ENCODE data around the gene ST6GAL1.

Gene ST6GAL1

GRCh38 chr3:187061748-187062147 is 131.4 kb downstream of the ST6GAL1 start:
- DNase-seq, result no peak

- DNase-seq, result no peak
These were observed 132.3 kb downstream of the ST6GAL1 start for GRCh38 chr3:187062526-187063177.

- DNase-seq, result no peak
These were observed 133.2 kb downstream of the ST6GAL1 start for GRCh38 chr3:187063286-187064121.

GRCh38 chr3:187064210-187065115 is 134.1 kb downstream of the ST6GAL1 start:
- no peak for DNase-seq

GRCh38 chr3:187066228-187066995 is 136.1 kb downstream of the ST6GAL1 start:
- DNase-seq, result no peak

- DNase-seq, result no peak
These were observed 138.5 kb downstream of the ST6GAL1 start for GRCh38 chr3:187068787-187069186.

GRCh38 chr3:187069857-187070516 is 139.7 kb downstream of the ST6GAL1 start:
- DNase-seq, result no peak

GRCh38 chr3:187072102-187072501 is 141.8 kb downstream of the ST6GAL1 start:
- DNase-seq, result no peak

GRCh38 chr3:187072511-187072910 is 142.2 kb downstream of the ST6GAL1 start:
- DNase-seq, result no peak

GRCh38 chr3:187073581-187074098 is 143.3 kb downstream of the ST6GAL1 start:
- DNase-seq, result no peak

- no peak for DNase-seq
These were observed 144.5 kb downstream of the ST6GAL1 start for GRCh38 chr3:187074846-187075245.

- no peak for DNase-seq
These were observed 146.0 kb downstream of the ST6GAL1 start for GRCh38 chr3:187076297-187076696.

- DNase-seq, result no peak
These were observed 146.8 kb downstream of the ST6GAL1 start for GRCh38 chr3:187077085-187077484.

- no peak for DNase-seq
These were observed 147.2 kb downstream of the ST6GAL1 start for GRCh38 chr3:187077537-187077936.

- DNase-seq, result no peak
These were observed 149.0 kb downstream of the ST6GAL1 start for GRCh38 chr3:187079090-187080022.

GRCh38 chr3:187080799-187081450 is 150.6 kb downstream of the ST6GAL1 start:
- DNase-seq, result no peak

- DNase-seq, result no peak
These were observed 152.5 kb downstream of the ST6GAL1 start for GRCh38 chr3:187082758-187083375.

- DNase-seq, result no peak
These were observed 153.8 kb downstream of the ST6GAL1 start for GRCh38 chr3:187084126-187084525.

- no peak for DNase-seq
These were observed 154.3 kb downstream of the ST6GAL1 start for GRCh38 chr3:187084580-187084979.
